OCI-LY7 (cell line): ENCODE results near the gene TSPAN7. TPM values are rescaled to one million over a fixed set of nuclear protein-coding genes. Genes with fewer than 3 reads are reported as not detected.

Experiments used
- BruUV-seq: library from RNA; stranded (reverse); fragments of 400-500 nt; replicated peaks from 2 replicates; lab custom pipeline; 2021; lab: Mats Ljungman, UMichigan
- CTCF ChIA-PET: fragments of 300-600 bp; sonication (Branson Sonifier 250); formaldehyde crosslinking; loops from one replicate; lab custom pipeline; 2022; ENCODE audit warnings: antibody characterized with exemption; ENCODE audit not compliant: unreplicated experiment; lab: Charles Lee
- POLR2A ChIA-PET: fragments of 300-600 bp; sonication (Branson Sonifier 250); formaldehyde crosslinking; loops from one replicate; lab custom pipeline; 2022; ENCODE audit warnings: antibody characterized with exemption; lab: Charles Lee
- DNase-seq: peaks from one replicate; pipeline ENCODE4 v3.0.0-alpha.2; 2015; ENCODE audit warnings: low spot score
- H2AFZ ChIP-seq: fragments of 200-600 bp; sonication (generic), shearing (Covaris generic); 2 replicates; pipeline ENCODE4 v1.6.1; 2014; ENCODE audit warnings: mild to moderate bottlenecking, antibody characterized with exemption, low read length, moderate library complexity
- H3K27ac ChIP-seq: fragments of 200-600 bp; sonication (generic); 2 replicates; pipeline ENCODE4 v1.5.1; 2014; ENCODE audit warnings: mixed run types, low read depth, mild to moderate bottlenecking, moderate library complexity, low read length, inconsistent platforms; ENCODE audit not compliant: poor library complexity, severe bottlenecking
- H3K36me3 ChIP-seq: fragments of 200-600 bp; sonication (generic); 2 replicates; pipeline ENCODE4 v1.6.1; 2014; ENCODE audit warnings: mild to moderate bottlenecking, antibody characterized with exemption, low read length, moderate library complexity, mixed read lengths; ENCODE audit not compliant: insufficient read depth
- H3K4me1 ChIP-seq: fragments of 200-600 bp; sonication (generic); 2 replicates; pipeline ENCODE4 v1.5.1; 2014; ENCODE audit warnings: mild to moderate bottlenecking, low read length; ENCODE audit not compliant: insufficient read depth, poor library complexity, severe bottlenecking
- H3K4me2 ChIP-seq: fragments of 200-600 bp; sonication (generic); 2 replicates; pipeline ENCODE4 v1.6.1; 2014; ENCODE audit warnings: mild to moderate bottlenecking, low read length
- H3K4me3 ChIP-seq: fragments of 200-600 bp; sonication (generic); 2 replicates; pipeline ENCODE4 v1.5.1; 2014; ENCODE audit warnings: mild to moderate bottlenecking, low read depth, low read length; ENCODE audit not compliant: poor library complexity, severe bottlenecking
- H3K79me2 ChIP-seq: fragments of 200-600 bp; sonication (generic); 2 replicates; pipeline ENCODE4 v1.6.1; 2016; ENCODE audit warnings: low read depth, mild to moderate bottlenecking, low read length, moderate library complexity, mixed read lengths; ENCODE audit not compliant: insufficient read depth
- H3K9me2 ChIP-seq: fragments of 200-600 bp; sonication (generic); 2 replicates; pipeline ENCODE4 v1.6.1; 2016; ENCODE audit warnings: mild to moderate bottlenecking, low read length, mixed read lengths; ENCODE audit not compliant: insufficient read depth
- H3K9me3 ChIP-seq: fragments of 200-600 bp; sonication (generic); 2 replicates; pipeline ENCODE4 v1.6.1; 2014; ENCODE audit warnings: mild to moderate bottlenecking, mixed run types, low read length, mixed read lengths
- H4K20me1 ChIP-seq: fragments of 200-600 bp; sonication (generic); 2 replicates; pipeline ENCODE4 v1.6.1; 2014; ENCODE audit warnings: mild to moderate bottlenecking, antibody characterized with exemption, low read length, moderate library complexity, mixed read lengths; ENCODE audit not compliant: insufficient read depth
- CTCF ChIP-seq: fragments of 200-600 bp; sonication (generic); conservative IDR thresholded peaks from 2 replicates; pipeline ENCODE4 v1.5.1; 2014; ENCODE audit warnings: mild to moderate bottlenecking, antibody characterized with exemption, low read length, moderate library complexity, mixed read lengths
- EZH2phosphoT487 ChIP-seq: fragments of 200-600 bp; sonication (generic); IDR thresholded peaks from 2 replicates; pipeline ENCODE4 v1.6.1; 2018; ENCODE audit warnings: low read depth, borderline replicate concordance, mild to moderate bottlenecking, mixed run types, antibody characterized with exemption, low read length, moderate library complexity, mixed read lengths
- intact Hi-C: fragments of 100-400 bp; cut with micrococcal nuclease; formaldehyde crosslinking; loops from one replicate; pipeline ENCODE4 v1.10.0; 2022; ENCODE audit not compliant: unreplicated experiment
- total RNA-seq, 2 experiments: library from RNA; depleted of rRNA in 1 of 2; stranded (reverse); fragments of >200 nt in 1 of 2; shearing (Covaris generic) in 1 of 2; gene quantifications; 2 replicates each; pipeline ENCODE4 v1.2.3, GENCODE V29; 2014 to 2022

The TSPAN7 gene
- total RNA-seq, 2 experiments from 2014 or later: not detected

- POLR2A ChIA-PET: interaction anchor here (1.3 kb wide), 1 partner anchor 443 kb away, joined by 3 read pairs; no protein-coding TSS in a partner anchor
- Histone ChIP-seq H3K4me3 (no peak overlapping the region), H3K4me2 (no peak overlapping the region), H4K20me1 (no peaks in the 10 kb centered on the region), H3K9me2 (no peaks in the 10 kb centered on the region), H3K27ac (no peak overlapping the region), H3K4me1 (no peaks in the 10 kb centered on the region), H2AFZ (no peak overlapping the region), H3K79me2 (no peaks in the 10 kb centered on the region), H3K36me3 (no peaks in the 10 kb centered on the region), H3K9me3 (no peaks in the 10 kb centered on the region)
- no peak for DNase-seq
- no peak for TF ChIP-seq EZH2phosphoT487
- no peak for TF ChIP-seq CTCF
- intact Hi-C loops: no loop called here
- CTCF ChIA-PET: no interaction called here
- BruUV-seq: no TSS peak
Observed at GRCh38 chrX:38632516-38632915, 71.2 kb downstream of the TSPAN7 start.

DNA sequence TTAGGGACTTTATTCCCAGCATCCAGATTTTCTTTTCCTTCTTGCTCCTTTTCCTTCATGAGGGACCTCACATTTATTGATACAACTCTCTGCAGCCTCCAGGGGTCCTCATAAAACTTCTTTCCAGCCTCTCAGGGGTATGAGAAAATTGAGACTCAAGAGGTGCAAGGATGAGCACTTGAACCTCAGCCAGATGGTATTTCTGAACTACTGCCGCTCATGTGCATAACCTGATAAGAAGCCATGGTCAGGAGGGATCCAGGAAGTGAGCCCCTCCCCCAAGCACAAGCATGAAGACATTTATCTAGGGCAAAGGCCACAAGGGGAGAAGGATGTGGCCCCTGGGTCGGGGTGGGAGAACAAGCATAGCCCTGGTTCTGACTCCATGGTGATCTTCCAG is 73.3 kb downstream of the TSPAN7 start:
- Histone ChIP-seq H4K20me1 (no peaks in the 10 kb centered on the region), H3K4me1 (no peaks in the 10 kb centered on the region), H3K4me2 (no peak overlapping the region), H3K9me2 (no peaks in the 10 kb centered on the region), H3K27ac (no peak overlapping the region), H3K9me3 (no peaks in the 10 kb centered on the region), H2AFZ (no peak overlapping the region), H3K79me2 (no peaks in the 10 kb centered on the region), H3K36me3 (no peaks in the 10 kb centered on the region), H3K4me3 (no peak overlapping the region)
- ChIA-PET POLR2A (interaction anchor here (0.6 kb wide), 1 partner anchor 9 kb away, joined by 3 read pairs; no protein-coding TSS in a partner anchor), CTCF (no interaction called here)
- DNase-seq: no peak
- no TSS peak for BruUV-seq
- intact Hi-C loops: no loop called here
- TF ChIP-seq CTCF (no peak), EZH2phosphoT487 (no peak)

GRCh38 chrX:38636949-38637819 is 75.8 kb downstream of the TSPAN7 start:
- DNase-seq: no peak
- Histone ChIP-seq H3K4me2 (no peak overlapping the region), H3K27ac (no peak overlapping the region), H3K4me3 (no peak overlapping the region), H3K9me3 (no peaks in the 10 kb centered on the region), H3K79me2 (no peaks in the 10 kb centered on the region), H3K4me1 (no peaks in the 10 kb centered on the region), H3K36me3 (no peaks in the 10 kb centered on the region), H3K9me2 (no peaks in the 10 kb centered on the region), H2AFZ (no peak overlapping the region), H4K20me1 (no peaks in the 10 kb centered on the region)
- ChIA-PET POLR2A (no interaction called here), CTCF (no interaction called here)
- TF ChIP-seq EZH2phosphoT487 (no peak), CTCF (no peak)
- BruUV-seq: no TSS peak
- intact Hi-C loops: no loop called here
